GM21825 (cell line): Measurements from ENCODE around the gene RNF26.

ENCODE experiments used
- ATAC-seq: cut with Tn5 transposase; IDR thresholded peaks from one replicate; pipeline ENCODE4 v1.9.1; 2021; ENCODE audit warnings: mild to moderate bottlenecking, moderate library complexity; ENCODE audit not compliant: unreplicated experiment

The RNF26 gene

GRCh38 chr11:119335655-119336543 is 1.6 kb downstream of the RNF26 start:
- no peak for ATAC-seq

DNA sequence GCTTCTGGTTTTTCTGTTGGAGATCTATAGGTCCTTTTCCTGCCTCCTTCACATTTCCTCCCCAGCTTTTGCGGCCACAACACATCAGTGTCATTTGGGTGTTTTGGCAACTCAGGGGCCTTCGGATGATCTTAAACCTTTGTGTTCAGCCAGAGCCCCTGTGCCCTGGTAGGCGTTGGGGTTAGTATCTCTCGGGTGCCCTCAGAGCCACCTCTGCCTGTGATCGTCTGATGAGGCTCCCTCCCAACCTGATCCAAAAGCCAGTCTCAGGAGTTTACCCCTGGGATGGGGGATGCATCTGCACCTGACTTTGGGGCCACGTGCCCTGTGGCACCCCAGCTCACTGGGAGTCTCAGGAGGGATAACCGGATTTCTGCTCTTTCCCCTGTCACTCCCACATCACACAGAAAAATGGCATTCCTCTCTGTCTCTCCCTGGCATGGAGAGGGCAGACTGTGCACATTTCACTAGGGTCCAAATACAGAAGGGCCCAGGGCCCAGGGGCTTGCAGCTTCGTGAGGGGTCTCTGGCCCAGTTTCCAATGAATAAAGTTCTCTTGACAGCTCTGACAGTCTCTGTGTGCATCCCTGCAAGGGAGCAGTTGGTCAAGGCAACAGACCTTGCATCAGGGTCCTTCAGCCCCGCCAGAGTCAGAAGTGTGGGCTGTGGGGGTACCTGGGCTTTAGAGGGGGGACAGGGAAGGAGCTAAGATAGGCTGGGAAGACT is 2.6 kb downstream of the RNF26 start:
- ATAC-seq, result no peak

- no peak for ATAC-seq
Measured at GRCh38 chr11:119337581-119338317, 3.4 kb downstream of the RNF26 start.

DNA sequence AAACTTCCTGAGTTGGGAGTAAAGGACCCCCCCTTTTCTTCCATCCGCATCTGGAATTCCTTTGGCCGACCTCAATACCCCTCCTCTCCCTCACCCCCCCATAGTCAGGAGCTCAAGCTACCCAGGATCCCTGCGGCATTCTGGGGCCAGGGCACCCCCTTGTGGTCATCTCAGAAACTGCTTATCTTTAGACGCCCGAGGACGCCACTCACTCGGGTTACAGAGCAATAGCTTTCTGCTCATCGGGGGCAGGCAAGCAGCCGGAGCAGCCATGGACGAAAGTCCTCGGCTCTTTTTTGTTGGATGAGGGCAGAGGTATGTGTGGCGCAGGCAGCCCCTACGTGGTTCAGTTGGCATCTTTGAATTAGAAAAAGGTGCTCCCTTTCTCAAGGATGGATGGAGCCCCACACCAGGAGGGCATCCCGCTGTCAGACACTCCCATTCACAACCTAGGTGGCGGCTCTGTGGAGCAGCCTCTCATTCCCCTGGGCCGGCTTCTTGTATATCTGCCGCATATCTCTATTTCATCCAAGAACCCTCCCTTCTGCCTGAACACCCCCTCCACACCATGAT is 4.1 kb downstream of the RNF26 start:
- no peak for ATAC-seq

- no peak for ATAC-seq
Measured at GRCh38 chr11:119338965-119339588, 4.8 kb downstream of the RNF26 start.

DNA sequence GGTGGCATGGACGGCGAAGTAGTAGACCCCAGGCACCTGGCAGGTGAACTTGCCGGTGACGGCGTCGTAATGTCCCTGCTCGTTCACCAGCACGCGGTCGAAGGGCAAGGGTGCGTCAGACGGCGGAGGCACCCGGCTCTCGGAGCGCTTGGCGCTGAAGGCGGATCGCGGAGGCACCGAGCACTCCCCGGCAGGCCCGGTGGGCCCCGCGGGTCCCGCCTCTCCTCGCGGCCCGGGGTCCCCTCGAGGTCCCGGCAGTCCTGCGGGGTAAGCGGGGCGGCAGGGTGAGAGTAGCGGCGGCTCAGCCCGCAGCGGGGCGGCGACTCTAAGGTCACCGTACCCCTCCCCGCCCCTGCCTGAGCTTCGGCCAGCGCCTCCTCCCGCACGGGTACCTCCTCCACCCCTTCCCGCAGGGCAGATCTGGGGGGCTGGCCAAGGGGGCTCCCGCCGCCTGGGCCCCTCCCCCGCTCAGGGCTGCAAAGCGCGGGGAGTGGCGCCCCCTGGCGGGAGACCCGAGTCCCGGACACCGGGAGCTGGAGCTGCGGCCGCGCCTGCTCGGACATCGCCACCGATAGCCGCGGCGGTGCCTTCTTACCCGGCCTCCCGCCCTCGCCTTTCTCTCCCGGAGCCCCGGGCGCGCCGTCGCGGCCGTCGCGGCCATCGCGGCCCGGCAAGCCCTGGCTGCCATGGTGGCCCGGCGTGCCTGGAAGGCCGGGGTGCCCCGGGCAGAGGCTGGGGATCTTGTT is 5.4 kb downstream of the RNF26 start:
- no peak for ATAC-seq

DNA sequence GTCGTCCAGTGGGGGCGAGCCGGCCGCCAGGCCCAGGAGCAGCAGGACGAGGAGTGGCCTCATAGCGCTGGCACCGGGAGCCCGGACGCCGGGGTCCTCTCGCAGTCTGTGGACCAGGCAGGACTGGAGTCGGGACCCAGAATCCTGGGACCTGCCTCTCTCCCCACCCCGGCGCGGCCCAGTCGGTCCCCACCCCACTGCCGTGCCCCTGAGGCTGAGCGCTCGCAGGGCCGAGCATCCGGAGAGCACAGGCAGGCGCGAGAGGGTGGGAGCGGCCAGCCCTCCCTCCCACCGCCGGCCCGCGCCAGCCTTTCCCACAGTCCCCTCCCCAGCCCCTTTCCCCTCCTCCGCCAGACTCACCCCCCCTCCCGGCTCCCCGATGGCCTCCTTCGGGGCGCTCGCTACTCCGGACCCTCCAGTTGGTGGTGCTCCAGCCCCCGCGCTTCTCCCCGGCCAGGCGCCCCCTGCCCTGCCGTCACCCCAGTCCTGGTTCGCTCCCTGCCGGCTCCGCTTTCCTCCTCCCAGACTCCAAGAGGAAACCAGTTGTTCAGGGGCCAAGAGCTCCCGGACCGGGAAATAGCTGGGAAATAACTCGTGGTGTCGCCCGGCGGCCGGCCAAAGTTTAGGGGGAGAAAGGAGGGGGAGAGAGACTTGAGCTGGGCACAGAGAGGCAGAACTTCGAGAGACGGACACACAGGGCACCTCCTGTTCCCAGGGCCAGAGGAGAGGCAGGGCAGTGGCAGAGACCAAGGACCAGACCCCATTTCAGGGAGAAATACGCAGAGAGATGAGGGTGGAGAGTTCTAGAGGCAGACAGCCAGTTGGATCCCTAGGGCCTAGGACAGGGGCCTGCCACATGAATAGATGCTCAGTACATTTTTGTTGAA is 6.3 kb downstream of the RNF26 start, which contains the start of gene C1QTNF5:
Gene C1QTNF5, minus strand, starts transcription at position 549 of the 887 bp plus-strand sequence. Its CDS starts 486 bp downstream, at position 63.
- ATAC-seq, result no peak

DNA sequence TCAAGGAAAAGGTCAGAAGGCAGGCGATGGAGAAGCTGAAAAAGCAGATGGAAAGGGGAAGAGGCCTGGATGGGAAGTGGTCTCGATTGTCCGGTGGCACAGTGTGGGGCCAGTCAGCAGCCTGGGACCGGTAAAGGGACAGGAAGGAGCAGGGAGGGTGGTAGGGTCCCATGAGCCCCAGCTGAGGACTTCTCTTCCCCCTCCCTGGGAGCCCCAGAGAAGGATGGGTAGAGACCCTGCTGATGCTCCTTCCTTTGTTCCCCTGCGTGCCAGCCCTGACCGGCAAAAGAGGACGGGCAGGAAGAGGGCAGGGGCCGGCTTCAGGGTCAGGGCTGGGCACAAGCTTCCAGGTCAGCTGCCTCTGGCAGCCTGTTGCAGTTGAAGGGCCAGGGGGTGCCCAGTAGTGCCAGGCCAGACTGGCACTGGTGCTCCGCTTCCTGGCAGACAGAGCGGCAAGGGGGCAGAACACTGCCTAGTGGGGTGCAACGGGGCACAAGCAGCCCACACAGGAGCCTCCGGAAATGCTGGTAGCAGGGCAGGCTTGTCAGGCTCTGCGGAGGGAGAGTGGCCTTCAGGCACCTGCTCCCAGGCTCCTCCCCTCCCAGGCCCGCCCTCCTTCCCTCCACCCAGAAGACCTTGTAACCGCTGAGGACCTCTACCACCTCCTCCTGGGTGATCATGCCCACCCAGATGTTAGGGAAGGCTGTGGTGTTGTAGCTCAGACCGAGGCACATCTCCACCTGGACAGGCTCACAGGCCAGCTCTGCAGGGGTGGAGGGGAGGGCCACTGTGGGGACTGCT is 7.1 kb downstream of the RNF26 start:
- no peak for ATAC-seq

GRCh38 chr11:119342023-119342300 is 7.6 kb downstream of the RNF26 start:
- ATAC-seq, result no peak

DNA sequence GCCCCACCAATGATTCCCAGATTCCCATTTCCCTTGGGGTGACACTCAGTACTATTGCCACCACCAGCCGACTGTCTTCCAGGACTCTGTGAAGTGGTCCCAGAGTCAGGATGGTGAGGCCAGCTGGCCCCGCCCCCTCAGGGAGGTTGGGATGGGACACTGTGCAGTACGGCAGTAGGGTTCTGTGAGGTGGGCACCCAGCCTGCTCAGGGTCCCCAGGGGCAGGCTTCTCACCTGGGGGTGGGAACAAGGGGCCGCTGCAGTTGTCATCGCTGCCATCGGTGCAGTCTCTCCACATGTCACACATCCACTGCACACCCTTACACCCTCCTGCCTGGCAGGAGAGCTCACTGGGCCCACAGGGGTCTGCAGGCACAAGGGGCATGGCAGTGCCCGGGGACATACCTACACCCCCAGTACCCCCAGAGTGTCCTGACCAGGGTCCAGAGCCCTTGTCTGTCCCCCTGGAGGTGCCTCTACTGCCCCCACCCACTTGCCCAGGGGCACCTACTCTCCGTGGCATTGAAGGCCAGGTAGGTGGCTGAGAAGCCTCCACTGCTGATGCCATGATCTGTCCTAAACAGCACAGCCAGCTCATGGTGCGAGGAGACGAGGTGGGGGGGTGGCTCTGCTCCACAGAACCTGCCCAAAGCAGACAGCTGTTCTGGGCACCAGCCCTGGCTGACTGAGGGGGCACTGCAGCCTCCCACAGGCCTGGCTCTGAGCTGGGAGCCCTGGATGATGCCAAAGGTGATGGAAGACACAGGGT is 8.2 kb downstream of the RNF26 start:
- no peak for ATAC-seq

- ATAC-seq, result no peak
Measured at GRCh38 chr11:119343726-119344125, 9.4 kb downstream of the RNF26 start.

GRCh38 chr11:119344291-119345010 is 10.1 kb downstream of the RNF26 start:
- no peak for ATAC-seq

DNA sequence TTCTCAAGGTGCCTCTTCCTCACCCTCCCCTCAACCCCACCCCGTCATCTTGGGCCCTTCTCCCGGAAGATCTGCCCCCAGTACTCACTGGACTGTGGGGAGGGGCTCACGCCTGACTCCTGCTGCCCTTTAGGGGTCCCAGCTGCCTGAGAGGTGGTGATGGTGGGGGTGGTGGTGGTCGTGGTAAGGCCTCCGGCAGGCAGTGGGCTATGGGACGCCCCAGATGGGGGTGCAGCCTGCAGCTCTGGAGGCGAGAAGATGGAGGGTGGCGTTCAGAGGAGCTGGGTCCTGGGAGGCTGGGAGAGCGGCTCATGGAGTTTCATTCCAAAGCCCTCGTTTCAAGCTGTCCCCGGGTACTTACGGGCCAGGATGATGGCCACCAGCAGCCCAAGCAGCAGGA is 11.4 kb downstream of the RNF26 start:
- no peak for ATAC-seq

- ATAC-seq, result no peak
Measured at GRCh38 chr11:119346605-119347004, 12.3 kb downstream of the RNF26 start, which contains the start of gene MFRP. Gene MFRP (minus strand): TSS chr11:119346705. CDS start chr11:119346513, 192 bp downstream.

DNA sequence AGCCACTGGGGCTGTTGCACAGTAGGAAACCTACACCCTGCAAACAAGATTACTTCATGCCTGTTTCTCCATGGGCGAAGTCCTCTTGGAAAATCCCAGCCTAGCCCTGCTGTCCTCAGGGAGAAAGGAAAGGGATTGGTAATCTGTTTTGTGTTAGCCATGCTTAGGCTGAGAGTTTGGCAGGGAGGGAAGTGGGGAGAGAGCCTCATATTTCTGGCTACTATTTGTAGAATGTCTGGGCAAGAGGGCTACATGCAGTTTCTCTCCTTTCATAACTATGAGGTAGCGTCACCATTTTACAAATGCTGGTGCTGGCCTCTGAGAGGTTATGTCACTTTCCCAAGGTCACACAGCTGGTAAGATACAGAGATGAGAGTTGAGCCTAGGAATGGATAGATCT is 12.9 kb downstream of the RNF26 start:
- ATAC-seq, result no peak

GRCh38 chr11:119347940-119348605 is 13.7 kb downstream of the RNF26 start:
- ATAC-seq, result no peak
